ENCODE data around the gene ENDOV.

DNA sequence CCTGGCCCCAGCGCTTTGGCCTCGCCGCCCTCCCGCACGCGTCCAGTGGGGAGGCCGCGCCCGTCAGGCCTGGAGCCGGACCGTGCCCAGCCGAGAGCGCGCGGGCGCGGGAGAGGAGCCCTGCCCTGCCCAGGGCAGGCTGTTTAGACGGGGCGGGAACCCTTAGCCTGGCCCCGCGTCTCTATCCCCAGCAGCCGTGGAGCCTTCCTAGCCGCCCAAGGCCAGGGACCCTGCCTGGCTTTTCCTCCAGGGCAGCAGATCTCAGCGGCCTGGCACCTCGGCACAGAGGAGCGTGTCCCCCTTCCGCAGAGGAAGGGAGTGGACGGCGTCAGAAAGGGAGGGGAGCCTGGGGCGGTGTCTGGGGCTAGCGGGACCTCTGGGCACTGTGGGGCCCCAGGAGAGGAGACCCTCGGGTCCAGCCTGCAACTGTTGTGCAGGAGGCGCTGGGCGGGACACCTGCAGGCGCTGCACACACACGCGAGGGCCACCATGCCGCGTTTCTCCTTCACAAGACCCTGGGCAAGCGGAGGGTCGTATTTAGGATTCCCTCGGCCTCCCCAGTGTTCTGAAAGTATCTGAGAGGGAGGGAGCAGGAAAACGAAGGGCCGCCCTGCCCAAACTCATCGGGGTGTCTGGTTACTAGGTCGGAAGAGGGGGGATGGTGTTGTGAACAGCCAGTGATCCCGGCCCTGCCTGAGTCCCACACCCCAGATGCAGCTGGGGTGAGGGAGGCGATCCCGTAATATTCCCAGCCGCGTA is 63.7 kb downstream of the ENDOV start:
- TF ChIP-seq, protein P1, sequence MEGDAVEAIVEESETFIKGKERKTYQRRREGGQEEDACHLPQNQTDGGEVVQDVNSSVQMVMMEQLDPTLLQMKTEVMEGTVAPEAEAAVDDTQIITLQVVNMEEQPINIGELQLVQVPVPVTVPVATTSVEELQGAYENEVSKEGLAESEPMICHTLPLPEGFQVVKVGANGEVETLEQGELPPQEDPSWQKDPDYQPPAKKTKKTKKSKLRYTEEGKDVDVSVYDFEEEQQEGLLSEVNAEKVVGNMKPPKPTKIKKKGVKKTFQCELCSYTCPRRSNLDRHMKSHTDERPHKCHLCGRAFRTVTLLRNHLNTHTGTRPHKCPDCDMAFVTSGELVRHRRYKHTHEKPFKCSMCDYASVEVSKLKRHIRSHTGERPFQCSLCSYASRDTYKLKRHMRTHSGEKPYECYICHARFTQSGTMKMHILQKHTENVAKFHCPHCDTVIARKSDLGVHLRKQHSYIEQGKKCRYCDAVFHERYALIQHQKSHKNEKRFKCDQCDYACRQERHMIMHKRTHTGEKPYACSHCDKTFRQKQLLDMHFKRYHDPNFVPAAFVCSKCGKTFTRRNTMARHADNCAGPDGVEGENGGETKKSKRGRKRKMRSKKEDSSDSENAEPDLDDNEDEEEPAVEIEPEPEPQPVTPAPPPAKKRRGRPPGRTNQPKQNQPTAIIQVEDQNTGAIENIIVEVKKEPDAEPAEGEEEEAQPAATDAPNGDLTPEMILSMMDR (IDR thresholded peaks at IDR 0.05) = no peak
- no peak for TF ChIP-seq EP300 (IDR thresholded peaks at IDR 0.05)

All from suprapubic skin (tissue), 3 donors.